Left lobe of liver (tissue), 2 donors: Measurements from ENCODE around the gene NT5C3B. TPM values are rescaled to one million over a fixed set of nuclear protein-coding genes. Genes with fewer than 3 reads are reported as not detected.
"Not testable (repeated sequence)": the region's sequence is repeated elsewhere in the genome, so short reads cannot be mapped to it uniquely, and the experiment has no call there.

Experiments
- ATAC-seq: fragments of 200-7000 bp; cut with Tn5 transposase; one replicate; pipeline ENCODE4 v1.9.1; 2020; ENCODE audit warnings: mild to moderate bottlenecking, moderate library complexity
- DNase-seq: peaks from one replicate; pipeline ENCODE4 v3.0.0-alpha.2; 2020; ENCODE audit warnings: low spot score
- total RNA-seq: library from RNA; stranded (reverse); gene quantifications from one replicate; pipeline ENCODE4 v1.2.1, GENCODE V29; 2021
- donor health status: DM: no; HTN: no; CAD: no; lungs with moderate emphysema.
- donor health status: DM: no; HTN: yes; CAD: no.

Gene NT5C3B
- total RNA-seq: 24.3 TPM

DNA sequence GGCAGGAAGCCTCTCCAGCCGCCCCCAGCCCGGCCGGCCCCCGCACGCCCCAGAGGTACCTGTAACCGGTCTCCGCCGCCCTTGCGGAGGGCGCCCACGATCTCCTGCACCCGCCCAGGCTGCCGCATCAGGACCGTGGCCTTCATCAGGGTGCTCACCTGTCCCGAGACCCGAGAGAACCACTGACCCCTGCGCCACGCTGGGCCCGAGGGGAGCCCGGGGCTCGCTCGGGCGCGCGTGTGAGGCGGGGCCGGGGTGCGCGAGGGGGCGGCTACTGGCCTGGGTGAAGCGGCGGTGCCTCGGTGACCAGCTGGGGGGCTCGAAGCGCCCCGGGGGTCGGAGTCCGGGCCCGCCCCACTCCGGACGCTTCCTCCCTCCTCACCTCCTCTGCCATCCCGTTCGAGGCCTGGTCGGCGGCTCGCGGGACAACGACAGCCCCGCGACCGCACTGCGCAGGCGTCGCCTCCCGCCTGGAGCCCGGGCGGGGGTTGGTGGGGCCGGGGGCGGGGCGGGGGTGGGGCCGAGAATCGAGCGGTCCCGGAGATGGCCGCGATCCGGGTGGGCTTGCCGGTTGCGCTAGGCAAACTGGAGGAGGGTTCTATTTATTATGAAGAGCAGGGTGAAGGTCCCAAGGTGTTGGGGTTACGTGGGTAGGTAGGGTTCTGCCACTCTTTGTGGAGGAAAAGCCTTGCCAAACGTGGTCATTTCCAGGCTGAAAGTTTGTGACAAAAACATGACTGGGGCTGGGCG lies at the start of gene NT5C3B:
NT5C3B (minus strand) TSS at position 433 of the 750 bp plus-strand sequence; CDS start at position 394, 39 bp downstream.
- peak; percentile 96 for ATAC-seq

DNA sequence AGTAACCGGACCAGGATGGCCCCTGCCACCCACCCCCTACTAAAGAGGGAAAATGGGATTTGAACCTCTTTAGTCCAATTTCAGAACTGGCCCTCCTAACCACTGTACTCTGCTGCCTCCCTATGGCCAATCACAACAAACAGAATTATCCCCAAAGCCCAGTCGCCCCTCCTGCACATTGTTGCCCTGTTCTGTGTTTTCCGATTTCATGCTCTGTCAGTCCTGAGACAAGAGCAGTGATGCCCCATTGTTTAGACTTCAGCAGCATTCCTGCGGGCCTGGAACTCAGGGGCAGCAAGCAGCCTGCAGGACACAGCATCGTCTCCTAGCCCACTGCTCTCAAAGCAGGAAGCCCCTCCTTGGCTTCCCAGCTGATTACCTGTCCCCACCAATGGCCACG lies 49.7 kb upstream of the NT5C3B start:
- DNase-seq (no peak), ATAC-seq (peak; percentile 81)

More for the DNA sequence above, at the start of gene NT5C3B:
- DNase-seq: peak; percentile 68

DNA sequence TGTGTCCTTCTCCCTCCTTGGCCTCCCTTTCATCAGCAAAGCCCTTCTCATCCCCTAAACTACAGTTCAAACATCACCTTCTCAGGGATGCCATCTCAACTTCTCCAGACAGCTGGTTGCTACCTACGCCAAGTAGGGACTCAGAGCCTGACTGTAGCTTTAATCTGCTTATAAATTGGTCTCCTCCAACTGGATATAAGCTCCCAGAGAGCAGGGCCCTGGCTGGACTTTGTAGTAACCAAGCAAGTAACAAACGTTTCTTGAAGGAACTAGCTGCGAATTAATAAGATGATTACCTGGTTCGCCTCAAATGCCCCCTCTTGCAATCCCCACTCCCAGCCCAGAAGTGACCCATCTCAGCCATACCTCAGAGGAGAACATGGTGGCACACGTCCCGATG lies 46.7 kb upstream of the NT5C3B start:
- DNase-seq (no peak), ATAC-seq (no peak)

DNA sequence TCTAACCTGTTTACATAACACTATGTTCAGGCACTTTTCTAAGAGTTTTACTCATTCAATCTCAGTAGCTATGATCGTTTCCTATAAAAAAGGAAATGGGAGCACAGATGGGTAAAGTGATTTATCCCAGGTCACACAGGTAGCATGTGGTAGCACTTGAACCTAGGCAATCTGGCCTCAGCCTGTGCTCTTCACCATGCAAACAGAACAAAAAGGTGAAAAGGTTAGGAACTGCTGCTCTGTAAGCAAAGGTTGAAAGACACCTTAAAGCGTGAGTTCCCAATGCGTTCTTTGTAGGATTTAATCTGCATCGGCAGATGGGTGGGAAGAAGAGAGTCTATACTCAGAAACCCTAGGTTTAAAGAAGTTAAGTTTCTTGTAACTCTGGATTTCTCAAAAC lies 44.1 kb upstream of the NT5C3B start:
- DNase-seq: no peak

DNA sequence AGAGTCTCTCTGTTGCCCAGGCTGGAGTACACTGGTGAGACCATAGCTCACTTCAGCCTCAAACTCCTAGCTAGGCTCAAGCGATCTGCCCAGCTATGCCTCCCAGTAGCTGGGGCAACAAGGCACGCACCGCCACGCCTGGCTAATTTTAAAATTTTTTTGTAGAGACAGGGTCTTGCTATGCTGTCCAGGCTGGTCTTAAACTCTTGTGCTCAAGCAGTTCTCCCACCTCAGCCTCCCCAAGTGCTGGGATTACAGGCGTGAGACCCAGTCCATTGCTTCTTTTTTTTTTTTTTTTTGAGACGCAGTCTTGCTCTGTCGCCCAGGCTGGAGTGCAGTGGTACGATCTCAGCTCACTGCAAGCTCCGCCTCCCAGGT lies 38.2 kb upstream of the NT5C3B start:
- ATAC-seq, DNase-seq: not testable (repeated sequence)

More for the DNA sequence above, 44.1 kb upstream of the NT5C3B start:
- peak; percentile 90 for ATAC-seq

DNA sequence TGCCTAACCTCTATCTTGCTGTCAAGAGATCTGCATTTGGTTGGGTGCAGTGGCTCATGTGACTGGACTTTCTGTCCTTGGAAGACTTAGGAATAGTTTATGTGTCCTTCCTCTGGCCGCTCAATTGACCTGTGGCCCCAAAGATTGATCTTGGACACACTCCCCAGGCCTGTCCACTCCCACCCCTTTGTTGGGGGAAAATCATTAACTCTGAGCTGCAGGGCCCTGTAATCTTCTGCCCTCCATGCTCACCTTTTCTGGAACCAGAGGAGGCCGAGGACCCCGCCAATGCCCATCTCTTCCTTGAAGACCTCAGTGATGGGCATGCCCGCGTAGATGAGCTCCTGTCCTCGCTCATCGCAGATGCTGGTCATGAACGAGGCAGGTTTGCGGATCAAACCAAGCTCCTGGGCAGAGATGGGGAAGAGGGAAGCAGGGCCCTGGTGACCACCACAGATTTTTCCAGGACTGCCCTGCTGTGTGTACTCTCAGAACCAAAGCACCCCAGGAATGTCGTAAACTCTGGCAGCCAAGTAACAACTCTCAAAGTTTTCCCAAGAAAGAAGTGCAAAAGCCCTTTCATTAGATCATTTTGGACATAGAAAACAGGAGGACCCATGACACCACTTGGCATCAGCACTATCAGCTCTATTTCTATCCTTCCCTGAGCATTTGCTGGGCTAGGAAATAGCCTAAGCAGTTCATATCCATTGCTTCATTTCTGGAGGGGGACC lies 37.7 kb upstream of the NT5C3B start:
- peak; percentile 83 for DNase-seq
- peak; percentile 83 for ATAC-seq

DNA sequence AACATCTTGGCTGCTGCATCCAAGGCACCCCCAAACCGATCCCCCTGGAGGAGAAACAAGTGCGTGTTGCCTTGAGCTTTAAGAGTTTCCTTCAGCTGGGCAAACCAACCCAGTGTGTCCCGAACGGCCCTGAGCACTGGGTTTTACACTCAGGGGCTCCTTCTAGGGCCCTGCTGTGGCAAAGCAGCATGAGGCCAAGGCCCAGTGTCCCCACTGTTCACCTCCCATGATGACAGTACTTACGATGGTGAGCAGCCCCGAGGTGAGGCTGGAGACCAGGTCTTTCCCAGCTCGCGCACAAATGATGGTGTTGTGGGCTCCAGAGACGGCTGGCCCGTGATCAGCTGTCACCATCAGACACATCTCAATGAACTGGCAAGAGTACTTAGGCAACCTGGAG lies 35.8 kb upstream of the NT5C3B start:
- ATAC-seq (no peak), DNase-seq (no peak)

DNA sequence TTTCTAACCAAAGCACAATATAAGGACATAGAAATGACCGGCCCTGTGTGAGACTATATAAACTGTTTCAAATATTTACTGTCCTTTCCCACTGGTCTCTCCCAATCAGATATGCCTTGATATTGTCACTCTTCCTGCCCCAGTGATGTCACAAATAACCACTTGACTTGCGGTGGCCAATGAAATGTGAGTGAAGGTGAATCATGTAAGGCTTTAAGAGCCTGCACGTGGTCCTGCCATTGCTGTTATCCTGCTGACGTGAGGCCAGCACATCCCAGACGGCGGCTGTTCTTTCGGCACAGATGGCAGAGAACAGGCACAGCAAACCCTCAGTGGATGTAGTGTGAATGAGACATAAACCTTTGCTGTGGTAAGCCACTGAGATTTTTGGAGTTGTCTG lies 34.6 kb upstream of the NT5C3B start:
- ATAC-seq: no peak

DNA sequence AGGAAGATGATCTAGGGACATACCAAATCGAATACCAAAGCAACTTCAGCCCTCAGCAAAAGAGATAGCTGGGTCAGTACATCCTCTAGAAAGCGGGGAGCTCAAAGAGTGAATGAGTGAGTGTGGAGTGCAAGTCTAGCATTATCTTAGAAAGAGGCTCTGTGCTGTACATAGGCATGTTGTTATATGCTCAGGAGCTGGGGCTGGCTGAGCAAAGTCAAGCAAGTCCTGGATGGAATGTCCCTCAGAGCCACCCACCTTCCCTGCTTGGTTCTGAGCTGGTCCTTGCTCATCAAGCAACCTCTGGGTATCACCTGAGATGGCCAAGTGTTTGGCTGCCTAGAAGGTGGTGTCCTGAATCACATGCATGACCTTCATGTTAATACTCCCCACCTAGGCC lies 34.1 kb upstream of the NT5C3B start:
- no peak for DNase-seq

More for the DNA sequence above, 34.6 kb upstream of the NT5C3B start:
- DNase-seq: no peak

DNA sequence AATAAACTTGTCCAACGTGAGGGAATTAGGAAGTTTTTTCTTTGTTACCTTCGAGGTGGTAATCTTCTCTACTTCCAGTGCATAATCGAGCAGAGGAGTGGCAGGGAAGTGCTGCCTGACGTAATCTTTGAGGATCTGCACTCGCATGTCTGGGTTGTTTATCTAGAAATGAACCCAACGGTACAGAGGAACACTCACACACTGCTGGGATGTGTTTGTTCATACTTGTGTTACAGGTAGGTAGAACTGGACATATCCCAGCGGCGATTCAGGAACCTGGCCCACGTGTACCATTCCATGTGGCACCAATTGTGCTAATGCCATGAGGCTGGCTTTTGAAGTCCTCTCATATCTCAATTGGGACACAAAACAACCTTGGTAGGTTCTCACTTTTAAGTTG lies 33.4 kb upstream of the NT5C3B start:
- DNase-seq (peak; percentile 77), ATAC-seq (peak; percentile 43)

More for the DNA sequence above, 34.1 kb upstream of the NT5C3B start:
- no peak for ATAC-seq

DNA sequence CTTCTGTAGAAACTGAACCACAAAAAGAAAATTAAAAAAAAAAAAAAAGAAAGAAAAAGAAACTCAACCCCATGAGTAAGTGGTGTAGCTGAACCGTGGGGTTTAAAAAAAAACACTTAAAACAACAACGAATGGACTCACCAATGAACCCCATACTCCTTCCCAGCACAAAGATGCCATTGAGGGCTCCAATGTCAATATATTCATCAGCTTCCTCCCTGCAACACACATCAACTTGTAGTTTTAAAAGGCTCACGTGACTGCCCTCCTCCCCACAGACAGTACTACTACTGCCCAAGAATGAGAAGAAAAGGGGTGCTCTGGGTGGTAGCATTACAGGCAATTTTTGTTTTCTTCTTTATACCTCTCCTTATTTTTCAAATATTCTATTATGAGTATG lies 32.5 kb upstream of the NT5C3B start:
- DNase-seq (no peak), ATAC-seq (no peak)

DNA sequence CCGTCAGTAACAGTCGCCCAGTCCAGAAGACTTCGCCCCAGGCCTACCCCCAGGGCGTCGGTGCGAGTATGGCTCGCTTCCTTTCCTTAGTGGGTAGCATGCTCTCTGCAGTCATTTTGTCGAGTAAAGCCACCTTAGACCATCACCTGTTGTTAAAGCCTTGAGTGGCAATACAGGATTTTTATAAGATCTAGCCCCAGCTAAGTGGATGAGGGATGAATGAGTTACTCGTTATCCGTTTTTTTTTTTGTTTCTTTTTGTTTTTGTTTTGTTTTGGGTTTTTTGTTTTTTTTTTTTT lies 29.5 kb upstream of the NT5C3B start:
- DNase-seq: no peak
- no peak for ATAC-seq

DNA sequence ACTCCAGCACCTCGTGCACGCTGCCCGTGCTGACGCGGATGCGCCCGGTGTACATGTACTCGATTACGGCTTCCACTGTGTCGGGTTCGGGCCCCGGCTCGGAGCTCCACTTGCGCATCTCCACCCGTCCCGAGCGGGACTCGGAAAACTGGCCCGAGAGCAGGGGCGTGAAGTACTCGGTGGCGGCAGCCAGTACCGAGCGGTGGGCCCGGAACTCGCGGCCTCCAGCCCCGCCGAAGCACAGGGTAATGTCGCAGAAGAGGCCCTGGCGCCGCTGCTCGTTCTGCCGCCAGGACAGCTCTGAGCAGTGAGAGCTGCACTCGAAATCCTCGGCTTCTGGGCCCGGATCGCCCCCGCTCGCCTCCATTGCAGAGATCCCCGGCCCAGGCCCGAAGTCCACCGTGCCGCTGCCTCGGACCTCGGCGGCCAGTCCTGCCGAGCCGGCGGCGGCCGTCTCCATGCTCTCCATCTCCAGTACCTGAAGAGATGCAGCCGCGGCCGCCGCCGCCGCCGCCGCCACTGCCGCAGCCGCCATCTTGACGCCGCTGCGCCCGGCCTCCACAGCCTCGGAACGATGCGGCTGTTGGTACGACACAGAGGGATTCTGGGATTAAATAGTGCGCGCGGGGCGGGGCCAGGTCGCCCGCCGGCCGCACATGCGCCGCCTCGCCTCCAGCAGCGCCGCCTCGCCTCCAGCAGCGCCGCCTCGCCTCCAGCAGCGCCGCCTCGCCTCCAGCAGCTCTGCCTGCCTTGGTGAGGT lies 29.0 kb upstream of the NT5C3B start, which contains the start of gene KLHL11:
KLHL11 (minus strand) TSS at position 588 of the 760 bp plus-strand sequence; CDS start at position 535, 53 bp downstream.
- ATAC-seq (peak; percentile 92), DNase-seq (peak; percentile 92)

DNA sequence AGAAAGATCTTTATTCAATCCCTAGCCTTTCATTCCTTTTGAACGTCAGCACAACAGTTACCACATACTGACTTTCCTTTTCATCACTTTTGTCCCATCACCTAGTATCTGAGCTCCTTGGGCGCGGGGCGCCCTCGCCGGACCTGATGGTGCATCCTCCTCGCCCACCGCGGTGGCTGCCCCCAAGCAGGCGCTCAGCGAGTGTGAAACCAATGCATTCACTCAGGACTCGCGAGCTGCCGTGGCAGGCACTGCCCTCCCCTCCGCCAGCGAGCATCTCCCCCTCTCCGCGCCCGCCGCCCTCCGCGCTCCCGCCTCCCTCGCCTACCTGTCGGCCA lies 28.4 kb upstream of the NT5C3B start:
- ATAC-seq (peak; percentile 41), DNase-seq (no peak)

DNA sequence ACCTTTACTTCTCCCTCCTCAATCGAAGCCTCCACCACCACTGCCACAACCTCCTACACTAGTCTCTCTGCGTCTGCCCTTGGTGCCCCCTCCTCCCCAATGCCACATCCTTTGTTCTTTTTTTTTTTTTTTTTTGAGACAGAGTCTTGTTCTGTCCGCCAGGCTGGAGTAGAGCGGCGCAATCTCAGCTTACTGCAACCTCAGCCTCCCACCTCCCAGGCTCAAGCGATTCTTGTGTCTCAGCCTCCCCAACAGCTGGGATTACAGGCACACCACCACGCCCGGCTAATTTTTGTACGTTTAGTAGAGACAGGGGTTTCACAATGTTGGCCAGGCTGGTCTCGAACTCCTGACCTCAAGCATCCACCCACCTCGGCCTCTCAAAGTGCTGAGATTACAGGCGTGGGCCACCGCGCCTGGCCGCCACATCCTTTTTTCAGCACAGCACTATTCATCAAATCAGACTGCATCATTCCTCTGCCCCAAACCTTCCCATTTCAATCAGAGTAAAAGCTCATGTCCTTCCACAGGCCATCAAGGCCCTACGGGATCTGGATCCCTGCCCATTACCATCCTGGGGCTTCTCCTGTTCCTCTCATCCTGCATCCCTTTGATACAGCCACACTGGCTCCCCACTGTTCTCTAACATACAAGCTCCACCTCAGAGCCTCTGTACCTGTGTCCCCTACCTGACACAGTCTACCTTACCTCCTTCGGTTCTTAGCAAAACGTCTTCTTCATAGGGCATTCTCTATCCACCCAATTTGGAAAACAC lies 27.2 kb upstream of the NT5C3B start:
- ATAC-seq (no peak), DNase-seq (no peak)

DNA sequence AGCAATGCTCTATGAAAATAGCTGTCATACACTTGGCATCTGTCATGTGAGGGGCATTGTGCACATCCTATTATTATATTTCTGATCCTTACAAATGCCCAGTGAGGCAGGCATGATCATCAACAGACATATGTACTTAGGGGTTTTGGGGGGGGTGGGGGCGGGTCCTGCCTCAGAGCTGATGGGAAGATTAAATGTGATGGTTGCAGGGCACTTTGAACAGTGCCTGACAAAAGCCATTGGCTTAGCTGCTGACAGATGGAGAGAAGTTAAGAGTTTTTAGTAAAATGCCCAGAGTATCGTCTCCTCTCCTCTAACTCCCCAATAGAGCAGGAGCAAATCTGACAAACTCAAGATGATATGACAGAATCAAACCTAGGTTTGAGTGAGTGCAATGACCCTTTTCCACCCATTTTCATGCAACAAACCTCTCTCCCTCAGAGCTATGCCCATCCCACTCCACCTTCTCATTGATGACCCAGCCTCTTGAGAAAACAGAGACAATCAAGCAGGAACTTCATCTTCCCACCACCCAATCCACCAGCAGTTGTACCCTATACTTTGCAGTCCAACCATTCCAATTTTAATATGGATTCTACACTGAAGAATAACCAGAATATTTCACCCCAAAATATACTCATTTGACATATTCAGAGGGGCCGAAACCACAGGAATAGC lies 24.4 kb upstream of the NT5C3B start:
- DNase-seq: no peak
- no peak for ATAC-seq

DNA sequence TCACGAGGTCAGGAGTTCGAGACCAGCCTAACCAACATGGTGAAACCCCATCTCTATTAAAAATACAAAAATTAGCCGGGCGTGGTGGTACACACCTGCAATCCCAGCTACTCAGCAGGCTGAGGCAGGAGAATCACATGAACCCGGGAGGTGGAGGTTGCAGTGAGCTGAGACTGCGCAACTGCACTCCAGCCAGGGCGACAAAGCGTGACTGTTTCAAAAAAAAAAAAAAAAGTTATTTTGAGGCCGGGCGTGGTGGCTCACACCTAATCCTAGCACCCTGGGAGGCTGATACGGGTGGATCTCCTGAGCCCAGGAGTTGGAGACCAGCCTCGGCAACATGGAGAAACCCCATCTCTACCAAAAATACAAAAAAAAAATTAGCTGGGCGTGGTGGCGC lies 15.3 kb upstream of the NT5C3B start:
- DNase-seq, ATAC-seq: not testable (repeated sequence)

DNA sequence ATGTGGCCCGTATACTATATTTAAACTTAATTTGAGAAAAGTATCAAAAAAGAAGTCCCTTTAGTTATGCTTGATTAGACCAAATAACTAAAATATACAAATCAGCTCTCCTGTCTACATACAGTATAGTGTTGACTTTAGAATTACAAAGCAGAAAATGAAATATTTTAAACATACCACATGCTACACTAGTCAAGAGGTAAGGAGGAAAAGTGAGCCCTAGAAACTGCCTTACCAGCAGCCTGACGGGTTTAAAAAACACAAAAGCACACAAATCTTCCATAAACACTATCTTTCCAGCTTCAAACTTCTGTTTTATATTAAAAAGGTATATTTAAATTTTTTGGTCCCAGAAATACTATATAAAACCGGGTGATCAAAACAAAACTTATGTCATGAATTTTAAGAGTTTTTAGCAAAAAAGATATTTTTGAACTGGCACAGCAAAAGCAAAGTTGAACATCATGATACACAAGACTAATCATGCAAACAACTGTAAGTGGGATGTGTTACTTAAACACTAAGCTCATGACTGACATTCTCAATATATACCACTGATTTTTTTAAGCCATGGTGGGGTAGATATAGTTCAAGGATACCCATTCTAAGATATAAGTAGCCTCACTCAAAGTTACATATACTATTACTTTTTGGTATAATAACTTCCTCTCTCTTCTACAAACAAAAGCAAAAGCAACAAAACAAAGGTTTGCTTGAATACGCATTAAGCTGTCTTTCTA lies 13.4 kb upstream of the NT5C3B start:
- ATAC-seq (no peak), DNase-seq (no peak)

DNA sequence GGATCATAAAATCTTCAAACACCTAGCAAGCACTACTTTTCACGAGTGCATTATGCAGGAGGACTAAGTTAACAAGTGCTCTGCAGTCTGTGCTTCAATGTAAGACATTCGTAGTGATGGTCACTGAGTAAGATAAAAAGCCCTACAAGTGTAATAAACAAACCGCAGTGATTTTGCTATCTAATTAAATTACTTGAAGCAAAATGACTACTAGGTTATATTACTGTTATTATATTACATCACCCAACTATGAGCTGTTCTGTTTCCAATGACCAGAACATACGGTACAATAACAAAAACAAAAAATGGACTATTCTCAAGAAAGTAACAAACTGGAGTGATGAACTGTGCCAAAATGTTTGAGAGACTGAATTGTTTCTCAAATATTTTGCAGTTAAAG lies 12.8 kb upstream of the NT5C3B start:
- no peak for ATAC-seq
- DNase-seq: no peak

DNA sequence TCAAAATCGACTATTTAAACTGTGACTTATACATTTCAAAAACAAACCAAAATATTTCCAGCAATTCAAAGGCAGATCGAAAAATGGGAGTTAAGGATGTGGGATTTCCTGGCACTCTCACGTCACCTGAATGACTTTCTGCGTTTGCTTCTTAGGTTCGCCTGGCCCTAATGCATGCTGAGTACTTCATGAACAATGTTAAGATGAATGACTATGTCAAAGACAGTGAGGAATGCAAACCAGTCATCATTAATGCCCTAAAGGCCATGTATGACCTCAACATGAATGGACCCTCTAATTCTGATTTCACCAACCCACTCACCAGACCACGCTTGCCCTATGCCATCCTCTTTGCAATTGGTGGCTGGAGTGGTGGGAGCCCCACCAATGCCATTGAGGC lies 8.9 kb upstream of the NT5C3B start:
- ATAC-seq (no peak), DNase-seq (no peak)
